Natural killer cell (primary cell): ENCODE data around the gene TRAM2. TPM values are rescaled to one million over a fixed set of nuclear protein-coding genes. Genes with fewer than 3 reads are reported as not detected.

Experiments used
- ATAC-seq, 3 donors: fragments of 150-1000 bp in 2 of 3; fragments of 200-7000 bp in 1 of 3; cut with Tn5 transposase; 1 replicate in 1 of 3; 2 replicates in 2 of 3; pipeline ENCODE4 v1.10.0; 2021; ENCODE audit warnings: mild to moderate bottlenecking in 2 of 3, moderate library complexity in 2 of 3
- DNase-seq, 2 donors: peaks; one replicate each; pipeline versions ENCODE4 v3.0.0 to v3.0.0-alpha.2; 2013 to 2021; ENCODE audit warnings: mixed read lengths in 1 of 2
- H3K27ac ChIP-seq: one replicate; pipeline ENCODE4 v1.5.1; 2013; ENCODE audit warnings: mild to moderate bottlenecking, low read length
- H3K27me3 ChIP-seq: one replicate; pipeline ENCODE4 v1.6.1; 2013; ENCODE audit warnings: low read length; ENCODE audit not compliant: control insufficient read depth, insufficient read depth
- H3K36me3 ChIP-seq: one replicate; pipeline ENCODE4 v1.6.1; 2013; ENCODE audit warnings: low read length; ENCODE audit not compliant: control insufficient read depth, insufficient read depth
- H3K4me1 ChIP-seq: one replicate; pipeline ENCODE4 v1.6.1; 2013; ENCODE audit warnings: low read length; ENCODE audit not compliant: control insufficient read depth, insufficient read depth
- H3K4me3 ChIP-seq: one replicate; pipeline ENCODE4 v1.5.1; 2013; ENCODE audit warnings: low read length
- H3K9me3 ChIP-seq: one replicate; pipeline ENCODE4 v1.6.1; 2013; ENCODE audit warnings: low read length; ENCODE audit not compliant: control insufficient read depth, insufficient read depth
- H3K27ac Mint-ChIP-seq, 2 donors: one replicate each; pipeline ENCODE4 v1.8.0; 2022; ENCODE audit warnings: mild to moderate bottlenecking in 2 of 2, mixed read lengths in 2 of 2, moderate library complexity in 1 of 2
- H3K27me3 Mint-ChIP-seq, 2 donors: one replicate each; pipeline ENCODE4 v1.8.0; 2022; ENCODE audit warnings: low read depth in 2 of 2, mixed read lengths in 2 of 2
- H3K36me3 Mint-ChIP-seq: one replicate; pipeline ENCODE4 v1.8.0; 2022; ENCODE audit warnings: mixed read lengths
- H3K4me1 Mint-ChIP-seq, 2 donors: one replicate each; pipeline ENCODE4 v1.8.0; 2022; ENCODE audit warnings: mixed read lengths in 2 of 2
- H3K4me3 Mint-ChIP-seq: one replicate; pipeline ENCODE4 v1.8.0; 2022; ENCODE audit warnings: mild to moderate bottlenecking, moderate library complexity, mixed read lengths
- H3K9me3 Mint-ChIP-seq, 2 donors: one replicate each; pipeline ENCODE4 v1.8.0; 2022; ENCODE audit warnings: mixed read lengths in 2 of 2
- WGBS: methylation state at CpG from one replicate; pipeline ENCODE4 v1.1.7; 2013; ENCODE audit warnings: missing lambda C conversion rate; ENCODE audit not compliant: insufficient coverage; 5-methylcytosine and 5-hydroxymethylcytosine counted together
- intact Hi-C: fragments of 100-400 bp; cut with micrococcal nuclease; formaldehyde crosslinking; loops from one replicate; pipeline ENCODE4 v1.14.2; 2022
- total RNA-seq, 4 donors: library from RNA; stranded (reverse); fragments of 120-200 nt in 1 of 4; gene quantifications; one replicate each; pipeline versions ENCODE4 v1.2.3 to v1.2.4, GENCODE V29; 2013 to 2022
- TF ChIP-seq, protein P1 (sequence below): fragments of 200-600 bp; IDR thresholded peaks from one replicate; pipeline ENCODE4 v1.8.0; 2022; ENCODE audit warnings: antibody characterized with exemption

TRAM2 gene
- total RNA-seq, 3 donors from 2014 or later (not counting 1 experiment from before 2014, with no cell fraction given), result 16.2 to 20.0 (median 19.2) TPM

GRCh38 chr6:52491203-52492069 lies 85.4 kb downstream of the TRAM2 start:
- H3K36me3 ChIP-seq, result no peaks in the 10 kb centered on the region
- no peak overlapping the region for H3K4me3 Mint-ChIP-seq
- H3K9me3 Mint-ChIP-seq, result no peaks in the 10 kb centered on the region
- no peaks in the 10 kb centered on the region for H3K27me3 Mint-ChIP-seq
- H3K27ac ChIP-seq, result no peak overlapping the region
- no peaks in the 10 kb centered on the region for H3K4me1 Mint-ChIP-seq
- H3K27ac Mint-ChIP-seq, result no peak overlapping the region
- WGBS, result 82% methylated on average over 10 of the region's 14 CpGs
- H3K4me3 ChIP-seq, result no peak overlapping the region
- H3K36me3 Mint-ChIP-seq, result peaks cover 7% of the 10 kb centered on the region
- H3K27me3 ChIP-seq, result no peaks in the 10 kb centered on the region
- DNase-seq (no peak), ATAC-seq (no peak)
- TF ChIP-seq, protein P1, sequence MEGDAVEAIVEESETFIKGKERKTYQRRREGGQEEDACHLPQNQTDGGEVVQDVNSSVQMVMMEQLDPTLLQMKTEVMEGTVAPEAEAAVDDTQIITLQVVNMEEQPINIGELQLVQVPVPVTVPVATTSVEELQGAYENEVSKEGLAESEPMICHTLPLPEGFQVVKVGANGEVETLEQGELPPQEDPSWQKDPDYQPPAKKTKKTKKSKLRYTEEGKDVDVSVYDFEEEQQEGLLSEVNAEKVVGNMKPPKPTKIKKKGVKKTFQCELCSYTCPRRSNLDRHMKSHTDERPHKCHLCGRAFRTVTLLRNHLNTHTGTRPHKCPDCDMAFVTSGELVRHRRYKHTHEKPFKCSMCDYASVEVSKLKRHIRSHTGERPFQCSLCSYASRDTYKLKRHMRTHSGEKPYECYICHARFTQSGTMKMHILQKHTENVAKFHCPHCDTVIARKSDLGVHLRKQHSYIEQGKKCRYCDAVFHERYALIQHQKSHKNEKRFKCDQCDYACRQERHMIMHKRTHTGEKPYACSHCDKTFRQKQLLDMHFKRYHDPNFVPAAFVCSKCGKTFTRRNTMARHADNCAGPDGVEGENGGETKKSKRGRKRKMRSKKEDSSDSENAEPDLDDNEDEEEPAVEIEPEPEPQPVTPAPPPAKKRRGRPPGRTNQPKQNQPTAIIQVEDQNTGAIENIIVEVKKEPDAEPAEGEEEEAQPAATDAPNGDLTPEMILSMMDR, result no peak
- no peaks in the 10 kb centered on the region for H3K9me3 ChIP-seq
- no peaks in the 10 kb centered on the region for H3K4me1 ChIP-seq
- intact Hi-C loops, result no loop called here

GRCh38 chr6:52489881-52490280 lies 87.0 kb downstream of the TRAM2 start:
- Mint-ChIP-seq H3K27me3 (no peaks in the 10 kb centered on the region), H3K9me3 (no peaks in the 10 kb centered on the region), H3K4me3 (no peak overlapping the region), H3K27ac (no peak overlapping the region), H3K36me3 (peaks cover under 1% of the 10 kb centered on the region), H3K4me1 (no peaks in the 10 kb centered on the region)
- intact Hi-C loops, result no loop called here
- Histone ChIP-seq H3K36me3 (no peaks in the 10 kb centered on the region), H3K4me3 (no peak overlapping the region), H3K27ac (no peak overlapping the region), H3K27me3 (no peaks in the 10 kb centered on the region), H3K4me1 (no peaks in the 10 kb centered on the region), H3K9me3 (no peaks in the 10 kb centered on the region)
- TF ChIP-seq, protein P1, result no peak
- ATAC-seq, result no peak
- DNase-seq, result no peak
- WGBS, result 50% methylated on average over 5 of the region's 5 CpGs

GRCh38 chr6:52483671-52484003 lies 93.2 kb downstream of the TRAM2 start:
- no peak for DNase-seq
- Mint-ChIP-seq H3K4me3 (no peak overlapping the region), H3K36me3 (no peaks in the 10 kb centered on the region), H3K27ac (no peak overlapping the region), H3K9me3 (no peaks in the 10 kb centered on the region), H3K4me1 (no peaks in the 10 kb centered on the region), H3K27me3 (no peaks in the 10 kb centered on the region)
- no peaks in the 10 kb centered on the region for H3K36me3 ChIP-seq
- 85% methylated on average over 3 of the region's 3 CpGs for WGBS
- no peaks in the 10 kb centered on the region for H3K27me3 ChIP-seq
- no peaks in the 10 kb centered on the region for H3K4me1 ChIP-seq
- no peaks in the 10 kb centered on the region for H3K9me3 ChIP-seq
- TF ChIP-seq, protein P1, result no peak
- H3K4me3 ChIP-seq, result no peak overlapping the region
- no peak for ATAC-seq
- H3K27ac ChIP-seq, result no peak overlapping the region
- intact Hi-C loops, result no loop called here
